Vagina (tissue), 2 donors: ENCODE data around the gene TCAIM.

Source experiments
- CTCF ChIP-seq, 3 experiments: fragments of 450-650 bp in 2 of 3; fragments of 200-600 bp in 1 of 3; sonication (generic) in 1 of 3; IDR thresholded peaks; one replicate each; pipeline ENCODE4 v1.5.1; 2017 to 2019; ENCODE audit warnings: antibody characterized with exemption in 3 of 3, mild to moderate bottlenecking in 2 of 3, moderate library complexity in 2 of 3
- POLR2A ChIP-seq, 2 donors: fragments of 450-650 bp; IDR thresholded peaks; one replicate each; pipeline ENCODE4 v1.6.1; 2017; ENCODE audit warnings: antibody characterized with exemption in 2 of 2, mild to moderate bottlenecking in 2 of 2, moderate library complexity in 2 of 2
- POLR2AphosphoS5 ChIP-seq, 2 donors: sonication (generic); formaldehyde crosslinking; IDR thresholded peaks; one replicate each; pipeline ENCODE4 v1.9.0; 2017; ENCODE audit warnings: antibody characterized with exemption in 2 of 2, mild to moderate bottlenecking in 2 of 2, low read depth in 1 of 2; ENCODE audit not compliant: insufficient read depth in 1 of 2

DNA sequence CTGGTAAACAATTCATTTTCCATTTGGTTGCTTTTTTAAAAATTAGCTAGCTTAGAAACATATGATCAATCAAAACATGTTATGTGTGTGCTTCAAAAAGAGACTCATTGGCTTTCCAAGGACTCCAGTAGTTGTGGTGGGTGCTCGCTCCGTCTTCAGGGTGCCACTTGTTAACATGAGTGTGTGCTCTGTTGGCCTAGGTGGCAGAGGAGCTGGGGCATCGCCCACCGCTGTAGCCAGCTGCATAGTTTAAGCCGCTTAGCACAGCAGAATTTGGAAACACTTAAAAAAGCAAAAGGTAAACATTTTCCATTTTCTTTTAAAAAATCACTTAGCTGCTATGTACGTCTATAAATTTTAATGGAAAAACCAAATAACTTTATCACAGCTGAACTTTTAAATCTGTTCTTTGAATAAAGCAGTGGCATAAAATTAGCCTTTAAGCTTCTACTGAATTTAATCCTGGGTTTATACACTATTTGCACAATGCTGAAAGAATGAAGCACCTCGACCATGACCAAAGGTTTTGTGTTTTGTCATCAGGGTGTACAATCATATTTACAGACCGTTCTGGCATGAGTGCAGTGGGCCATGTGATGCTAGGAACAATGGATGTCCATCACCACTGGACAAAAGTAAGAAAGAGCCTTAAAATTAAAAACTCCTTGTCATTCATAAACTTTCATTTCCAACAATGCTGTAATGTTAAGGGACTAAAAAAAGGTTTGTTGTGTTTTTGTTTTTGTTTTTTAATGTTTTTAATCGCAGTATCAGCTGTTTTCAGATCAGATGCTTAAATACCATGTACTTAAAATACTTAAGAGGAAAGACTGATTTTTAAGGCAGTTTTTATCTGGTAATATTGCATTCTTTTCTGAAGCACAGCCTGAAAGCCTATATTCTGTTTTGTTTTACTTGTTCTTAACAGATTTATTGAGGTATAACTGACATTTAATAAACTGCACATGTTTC lies 57.9 kb downstream of the TCAIM start:
- no peak for TF ChIP-seq CTCF (IDR thresholded peaks at IDR 0.05)
- TF ChIP-seq POLR2A (IDR thresholded peaks at IDR 0.05), result no peak
- no peak for TF ChIP-seq POLR2AphosphoS5 (IDR thresholded peaks at IDR 0.05; ENCODE audit: insufficient read depth in 1 of 2, low read depth in 1 of 2)
